ENCODE results near the gene CLK1.

DNA sequence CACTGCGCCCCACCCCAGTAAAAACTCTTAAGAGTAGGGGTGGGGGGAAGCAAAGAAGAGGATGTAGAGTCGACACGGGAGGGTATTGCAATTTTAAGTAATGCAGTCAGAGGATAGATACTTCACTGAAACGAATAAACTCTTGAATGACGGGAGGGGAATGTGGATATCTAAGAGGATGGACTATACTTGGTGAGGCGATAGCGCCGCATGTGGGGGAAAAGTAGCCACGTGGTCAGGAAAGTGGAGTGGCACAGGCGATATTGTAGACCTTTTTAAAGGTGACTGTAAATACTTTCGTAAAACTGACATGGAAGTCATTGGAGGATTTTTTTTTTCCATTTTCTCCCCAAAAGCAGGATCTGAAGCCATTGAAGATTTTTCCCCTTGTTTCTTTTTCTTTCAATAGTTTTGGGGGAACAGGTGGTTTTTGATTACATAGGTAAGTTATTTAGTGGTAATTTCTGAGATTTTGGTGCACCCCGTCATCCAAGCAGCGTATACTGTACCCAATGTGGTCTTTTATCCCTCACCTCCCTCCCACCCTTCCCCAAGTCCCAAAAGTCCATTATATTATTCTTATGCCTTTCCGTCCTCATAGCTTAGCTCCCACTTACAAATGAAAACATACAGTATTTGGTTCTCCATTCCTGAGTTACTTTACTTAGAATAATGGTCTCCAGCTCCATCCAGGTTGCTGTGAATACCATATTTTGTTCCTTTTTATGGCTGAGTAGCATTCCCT lies 13.8 kb downstream of the CLK1 start:
- TF ChIP-seq, protein P1, sequence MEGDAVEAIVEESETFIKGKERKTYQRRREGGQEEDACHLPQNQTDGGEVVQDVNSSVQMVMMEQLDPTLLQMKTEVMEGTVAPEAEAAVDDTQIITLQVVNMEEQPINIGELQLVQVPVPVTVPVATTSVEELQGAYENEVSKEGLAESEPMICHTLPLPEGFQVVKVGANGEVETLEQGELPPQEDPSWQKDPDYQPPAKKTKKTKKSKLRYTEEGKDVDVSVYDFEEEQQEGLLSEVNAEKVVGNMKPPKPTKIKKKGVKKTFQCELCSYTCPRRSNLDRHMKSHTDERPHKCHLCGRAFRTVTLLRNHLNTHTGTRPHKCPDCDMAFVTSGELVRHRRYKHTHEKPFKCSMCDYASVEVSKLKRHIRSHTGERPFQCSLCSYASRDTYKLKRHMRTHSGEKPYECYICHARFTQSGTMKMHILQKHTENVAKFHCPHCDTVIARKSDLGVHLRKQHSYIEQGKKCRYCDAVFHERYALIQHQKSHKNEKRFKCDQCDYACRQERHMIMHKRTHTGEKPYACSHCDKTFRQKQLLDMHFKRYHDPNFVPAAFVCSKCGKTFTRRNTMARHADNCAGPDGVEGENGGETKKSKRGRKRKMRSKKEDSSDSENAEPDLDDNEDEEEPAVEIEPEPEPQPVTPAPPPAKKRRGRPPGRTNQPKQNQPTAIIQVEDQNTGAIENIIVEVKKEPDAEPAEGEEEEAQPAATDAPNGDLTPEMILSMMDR (IDR thresholded peaks at IDR 0.05; ENCODE audit: insufficient read depth, low read depth, low read length): no peak
- TF ChIP-seq EZH2 (IDR thresholded peaks at IDR 0.05; ENCODE audit: insufficient read depth, low read length): no peak
